ENCODE results near the gene CDKL4.

Gene CDKL4

GRCh38 chr2:39178756-39179155 is 65.0 kb downstream of the CDKL4 start:
- no peak for ATAC-seq

DNA sequence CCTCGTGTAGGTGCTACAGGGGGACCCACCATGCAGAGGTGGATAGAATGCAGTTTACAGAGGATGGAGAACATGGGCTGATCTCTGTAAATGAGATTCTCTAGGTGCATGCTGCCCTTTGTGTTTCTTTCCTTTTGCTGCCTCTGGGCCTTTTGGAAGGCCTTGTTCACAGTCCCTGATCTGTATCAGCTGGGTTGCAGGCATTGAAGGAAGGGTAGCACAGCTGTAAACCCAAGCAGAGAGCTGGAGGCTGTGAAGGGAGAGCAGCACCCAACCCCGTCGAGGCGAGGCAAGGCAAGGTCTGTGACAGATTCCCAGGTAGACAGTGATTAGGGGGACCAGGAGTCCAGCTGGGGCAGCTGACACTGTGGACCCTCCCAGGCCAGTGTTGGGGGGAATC is 66.8 kb downstream of the CDKL4 start:
- no peak for TF ChIP-seq ISL1 (CRISPR knock-in tag; IDR thresholded peaks at IDR 0.05)
- TF ChIP-seq, protein P1, sequence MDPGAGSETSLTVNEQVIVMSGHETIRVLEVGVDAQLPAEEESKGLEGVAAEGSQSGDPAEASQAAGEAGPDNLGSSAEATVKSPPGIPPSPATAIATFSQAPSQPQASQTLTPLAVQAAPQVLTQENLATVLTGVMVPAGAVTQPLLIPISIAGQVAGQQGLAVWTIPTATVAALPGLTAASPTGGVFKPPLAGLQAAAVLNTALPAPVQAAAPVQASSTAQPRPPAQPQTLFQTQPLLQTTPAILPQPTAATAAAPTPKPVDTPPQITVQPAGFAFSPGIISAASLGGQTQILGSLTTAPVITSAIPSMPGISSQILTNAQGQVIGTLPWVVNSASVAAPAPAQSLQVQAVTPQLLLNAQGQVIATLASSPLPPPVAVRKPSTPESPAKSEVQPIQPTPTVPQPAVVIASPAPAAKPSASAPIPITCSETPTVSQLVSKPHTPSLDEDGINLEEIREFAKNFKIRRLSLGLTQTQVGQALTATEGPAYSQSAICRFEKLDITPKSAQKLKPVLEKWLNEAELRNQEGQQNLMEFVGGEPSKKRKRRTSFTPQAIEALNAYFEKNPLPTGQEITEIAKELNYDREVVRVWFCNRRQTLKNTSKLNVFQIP (CRISPR knock-in tag; IDR thresholded peaks at IDR 0.05; ENCODE audit: borderline replicate concordance, low read depth) = no peak
- TF ChIP-seq, protein P2, sequence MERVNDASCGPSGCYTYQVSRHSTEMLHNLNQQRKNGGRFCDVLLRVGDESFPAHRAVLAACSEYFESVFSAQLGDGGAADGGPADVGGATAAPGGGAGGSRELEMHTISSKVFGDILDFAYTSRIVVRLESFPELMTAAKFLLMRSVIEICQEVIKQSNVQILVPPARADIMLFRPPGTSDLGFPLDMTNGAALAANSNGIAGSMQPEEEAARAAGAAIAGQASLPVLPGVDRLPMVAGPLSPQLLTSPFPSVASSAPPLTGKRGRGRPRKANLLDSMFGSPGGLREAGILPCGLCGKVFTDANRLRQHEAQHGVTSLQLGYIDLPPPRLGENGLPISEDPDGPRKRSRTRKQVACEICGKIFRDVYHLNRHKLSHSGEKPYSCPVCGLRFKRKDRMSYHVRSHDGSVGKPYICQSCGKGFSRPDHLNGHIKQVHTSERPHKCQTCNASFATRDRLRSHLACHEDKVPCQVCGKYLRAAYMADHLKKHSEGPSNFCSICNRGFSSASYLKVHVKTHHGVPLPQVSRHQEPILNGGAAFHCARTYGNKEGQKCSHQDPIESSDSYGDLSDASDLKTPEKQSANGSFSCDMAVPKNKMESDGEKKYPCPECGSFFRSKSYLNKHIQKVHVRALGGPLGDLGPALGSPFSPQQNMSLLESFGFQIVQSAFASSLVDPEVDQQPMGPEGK (CRISPR knock-in tag; IDR thresholded peaks at IDR 0.05; ENCODE audit: borderline replicate concordance) = no peak
- TF ChIP-seq, protein P3, sequence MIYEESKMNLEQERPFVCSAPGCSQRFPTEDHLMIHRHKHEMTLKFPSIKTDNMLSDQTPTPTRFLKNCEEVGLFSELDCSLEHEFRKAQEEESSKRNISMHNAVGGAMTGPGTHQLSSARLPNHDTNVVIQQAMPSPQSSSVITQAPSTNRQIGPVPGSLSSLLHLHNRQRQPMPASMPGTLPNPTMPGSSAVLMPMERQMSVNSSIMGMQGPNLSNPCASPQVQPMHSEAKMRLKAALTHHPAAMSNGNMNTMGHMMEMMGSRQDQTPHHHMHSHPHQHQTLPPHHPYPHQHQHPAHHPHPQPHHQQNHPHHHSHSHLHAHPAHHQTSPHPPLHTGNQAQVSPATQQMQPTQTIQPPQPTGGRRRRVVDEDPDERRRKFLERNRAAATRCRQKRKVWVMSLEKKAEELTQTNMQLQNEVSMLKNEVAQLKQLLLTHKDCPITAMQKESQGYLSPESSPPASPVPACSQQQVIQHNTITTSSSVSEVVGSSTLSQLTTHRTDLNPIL (CRISPR knock-in tag; IDR thresholded peaks at IDR 0.05; ENCODE audit: low read depth) = no peak
- ATAC-seq = no peak

More at GRCh38 chr2:39178756-39179155, 65.0 kb downstream of the CDKL4 start:
- TF ChIP-seq PPARA (CRISPR knock-in tag; IDR thresholded peaks at IDR 0.05; ENCODE audit: borderline replicate concordance) = no peak
- no peak for TF ChIP-seq RARB (CRISPR knock-in tag; IDR thresholded peaks at IDR 0.05)
- TF ChIP-seq ZC3H10 (CRISPR knock-in tag; IDR thresholded peaks at IDR 0.05) = no peak
- TF ChIP-seq ZFP3 (CRISPR knock-in tag; IDR thresholded peaks at IDR 0.05) = no peak
- TF ChIP-seq BACH2 (CRISPR knock-in tag; IDR thresholded peaks at IDR 0.05; ENCODE audit: borderline replicate concordance) = no peak
- no peak for TF ChIP-seq ZNF565 (CRISPR knock-in tag; conservative IDR thresholded peaks at IDR 0.05; ENCODE audit: low read depth)
- TF ChIP-seq, protein P4, sequence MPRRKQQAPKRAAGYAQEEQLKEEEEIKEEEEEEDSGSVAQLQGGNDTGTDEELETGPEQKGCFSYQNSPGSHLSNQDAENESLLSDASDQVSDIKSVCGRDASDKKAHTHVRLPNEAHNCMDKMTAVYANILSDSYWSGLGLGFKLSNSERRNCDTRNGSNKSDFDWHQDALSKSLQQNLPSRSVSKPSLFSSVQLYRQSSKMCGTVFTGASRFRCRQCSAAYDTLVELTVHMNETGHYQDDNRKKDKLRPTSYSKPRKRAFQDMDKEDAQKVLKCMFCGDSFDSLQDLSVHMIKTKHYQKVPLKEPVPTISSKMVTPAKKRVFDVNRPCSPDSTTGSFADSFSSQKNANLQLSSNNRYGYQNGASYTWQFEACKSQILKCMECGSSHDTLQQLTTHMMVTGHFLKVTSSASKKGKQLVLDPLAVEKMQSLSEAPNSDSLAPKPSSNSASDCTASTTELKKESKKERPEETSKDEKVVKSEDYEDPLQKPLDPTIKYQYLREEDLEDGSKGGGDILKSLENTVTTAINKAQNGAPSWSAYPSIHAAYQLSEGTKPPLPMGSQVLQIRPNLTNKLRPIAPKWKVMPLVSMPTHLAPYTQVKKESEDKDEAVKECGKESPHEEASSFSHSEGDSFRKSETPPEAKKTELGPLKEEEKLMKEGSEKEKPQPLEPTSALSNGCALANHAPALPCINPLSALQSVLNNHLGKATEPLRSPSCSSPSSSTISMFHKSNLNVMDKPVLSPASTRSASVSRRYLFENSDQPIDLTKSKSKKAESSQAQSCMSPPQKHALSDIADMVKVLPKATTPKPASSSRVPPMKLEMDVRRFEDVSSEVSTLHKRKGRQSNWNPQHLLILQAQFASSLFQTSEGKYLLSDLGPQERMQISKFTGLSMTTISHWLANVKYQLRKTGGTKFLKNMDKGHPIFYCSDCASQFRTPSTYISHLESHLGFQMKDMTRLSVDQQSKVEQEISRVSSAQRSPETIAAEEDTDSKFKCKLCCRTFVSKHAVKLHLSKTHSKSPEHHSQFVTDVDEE (CRISPR knock-in tag; IDR thresholded peaks at IDR 0.05) = no peak
- no peak for TF ChIP-seq ZNF70 (CRISPR knock-in tag; IDR thresholded peaks at IDR 0.05)
- TF ChIP-seq, protein P1 (CRISPR knock-in tag; IDR thresholded peaks at IDR 0.05; ENCODE audit: borderline replicate concordance, low read depth) = no peak
- TF ChIP-seq, protein P5, sequence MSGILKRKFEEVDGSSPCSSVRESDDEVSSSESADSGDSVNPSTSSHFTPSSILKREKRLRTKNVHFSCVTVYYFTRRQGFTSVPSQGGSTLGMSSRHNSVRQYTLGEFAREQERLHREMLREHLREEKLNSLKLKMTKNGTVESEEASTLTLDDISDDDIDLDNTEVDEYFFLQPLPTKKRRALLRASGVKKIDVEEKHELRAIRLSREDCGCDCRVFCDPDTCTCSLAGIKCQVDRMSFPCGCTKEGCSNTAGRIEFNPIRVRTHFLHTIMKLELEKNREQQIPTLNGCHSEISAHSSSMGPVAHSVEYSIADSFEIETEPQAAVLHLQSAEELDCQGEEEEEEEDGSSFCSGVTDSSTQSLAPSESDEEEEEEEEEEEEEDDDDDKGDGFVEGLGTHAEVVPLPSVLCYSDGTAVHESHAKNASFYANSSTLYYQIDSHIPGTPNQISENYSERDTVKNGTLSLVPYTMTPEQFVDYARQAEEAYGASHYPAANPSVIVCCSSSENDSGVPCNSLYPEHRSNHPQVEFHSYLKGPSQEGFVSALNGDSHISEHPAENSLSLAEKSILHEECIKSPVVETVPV (CRISPR knock-in tag; IDR thresholded peaks at IDR 0.05) = no peak
- no peak for TF ChIP-seq TOX (CRISPR knock-in tag; IDR thresholded peaks at IDR 0.05; ENCODE audit: borderline replicate concordance)
- TF ChIP-seq ISL1 (CRISPR knock-in tag; IDR thresholded peaks at IDR 0.05) = no peak
- TF ChIP-seq ZNF8 (CRISPR knock-in tag; IDR thresholded peaks at IDR 0.05) = no peak
- no peak for TF ChIP-seq GLIS3 (CRISPR knock-in tag; IDR thresholded peaks at IDR 0.05)
- no peak for TF ChIP-seq TCF4 (CRISPR knock-in tag; IDR thresholded peaks at IDR 0.05; ENCODE audit: borderline replicate concordance)

- ATAC-seq = no peak
- TF ChIP-seq BACH2 (CRISPR knock-in tag; IDR thresholded peaks at IDR 0.05; ENCODE audit: borderline replicate concordance) = no peak
- no peak for TF ChIP-seq ZFP30 (CRISPR knock-in tag; IDR thresholded peaks at IDR 0.05)
- no peak for TF ChIP-seq OSR1 (CRISPR knock-in tag; IDR thresholded peaks at IDR 0.05)
- TF ChIP-seq, protein P2 (CRISPR knock-in tag; IDR thresholded peaks at IDR 0.05; ENCODE audit: borderline replicate concordance) = no peak
- TF ChIP-seq ZNF70 (CRISPR knock-in tag; IDR thresholded peaks at IDR 0.05) = no peak
- TF ChIP-seq ZFP3 (CRISPR knock-in tag; IDR thresholded peaks at IDR 0.05) = no peak
- TF ChIP-seq SNAI2 (CRISPR knock-in tag; IDR thresholded peaks at IDR 0.05) = no peak
- TF ChIP-seq, protein P4 (CRISPR knock-in tag; IDR thresholded peaks at IDR 0.05) = no peak
- no peak for TF ChIP-seq TCF4 (CRISPR knock-in tag; IDR thresholded peaks at IDR 0.05; ENCODE audit: borderline replicate concordance)
Measured at GRCh38 chr2:39175026-39175812, 68.6 kb downstream of the CDKL4 start.

Data from SK-N-SH treated with all-trans-retinoic acid at 6 μM for 48 hours (cell line).